ENCODE measurements around the gene AQP2. TPM values are rescaled to one million over a fixed set of nuclear protein-coding genes. Genes with fewer than 3 reads are reported as not detected.

Gene AQP2
- total and polyA plus RNA-seq, 2 experiments from 2014 or later: 0.07 TPM; not detected in 1

DNA sequence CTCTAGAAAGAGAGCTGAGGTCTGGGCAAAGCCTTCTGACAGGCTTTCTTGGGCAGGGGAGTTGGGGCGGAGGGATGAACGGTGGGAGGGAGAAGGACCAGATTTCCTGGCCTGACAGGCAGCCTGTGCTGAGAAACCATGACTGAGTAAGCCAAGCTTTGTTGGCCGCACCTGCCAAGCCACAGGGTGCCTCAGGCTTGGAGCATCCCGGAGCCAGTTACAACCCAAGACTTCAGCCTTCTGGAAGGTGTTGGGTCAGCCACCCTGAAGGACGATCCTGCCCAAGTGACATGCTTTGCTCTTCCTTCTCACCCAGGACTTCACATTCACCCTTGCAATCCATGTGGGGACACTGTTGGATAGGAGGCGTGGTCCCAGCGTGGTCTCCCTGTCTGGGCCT is 21.0 kb upstream of the AQP2 start:
- peaks cover 4% of the 10 kb centered on the region; the same call in 2 of the 3 replicates for H3K4me1 Mint-ChIP-seq
- H3K9me2 ChIP-seq (ENCODE audit: insufficient read depth): 0 out of 2 replicates have a peak, but pooled peaks cover under 1% of the 10 kb centered on the region
- no peaks in the 10 kb centered on the region for H3F3A ChIP-seq (replicated peaks; ENCODE audit: low read depth)
- DNase-seq (ENCODE audit: low spot score): no peak
- no peak overlapping the region for H3K27ac Mint-ChIP-seq
- no peak overlapping the region for H2AFZ ChIP-seq
- no peaks in the 10 kb centered on the region for H3K9me3 Mint-ChIP-seq
- no peaks in the 10 kb centered on the region for H4K20me1 ChIP-seq (replicated peaks; ENCODE audit: insufficient read depth)
- H3K27me3 Mint-ChIP-seq (ENCODE audit: insufficient read depth, low read depth, poor library complexity): peaks cover 2% of the 10 kb centered on the region
- H3K36me3 Mint-ChIP-seq (ENCODE audit: low read depth): no peaks in the 10 kb centered on the region
- H3K27ac ChIP-seq (ENCODE audit: low read depth): no peak overlapping the region
- no peaks in the 10 kb centered on the region for H3K27me3 ChIP-seq (ENCODE audit: insufficient read depth)
- no peak for TF ChIP-seq ETS1 (IDR thresholded peaks at IDR 0.05)
- no peak for TF ChIP-seq ZNF114 (CRISPR knock-in tag; IDR thresholded peaks at IDR 0.05)
- no peak for TF ChIP-seq EZH2phosphoT487 (IDR thresholded peaks at IDR 0.05; ENCODE audit: unreplicated experiment)
- TF ChIP-seq STAT1 (IDR thresholded peaks at IDR 0.05; ENCODE audit: unreplicated experiment): no peak
- TF ChIP-seq POLR2AphosphoS5 (IDR thresholded peaks at IDR 0.05; ENCODE audit: low read depth): no peak
- TF ChIP-seq, protein P1, sequence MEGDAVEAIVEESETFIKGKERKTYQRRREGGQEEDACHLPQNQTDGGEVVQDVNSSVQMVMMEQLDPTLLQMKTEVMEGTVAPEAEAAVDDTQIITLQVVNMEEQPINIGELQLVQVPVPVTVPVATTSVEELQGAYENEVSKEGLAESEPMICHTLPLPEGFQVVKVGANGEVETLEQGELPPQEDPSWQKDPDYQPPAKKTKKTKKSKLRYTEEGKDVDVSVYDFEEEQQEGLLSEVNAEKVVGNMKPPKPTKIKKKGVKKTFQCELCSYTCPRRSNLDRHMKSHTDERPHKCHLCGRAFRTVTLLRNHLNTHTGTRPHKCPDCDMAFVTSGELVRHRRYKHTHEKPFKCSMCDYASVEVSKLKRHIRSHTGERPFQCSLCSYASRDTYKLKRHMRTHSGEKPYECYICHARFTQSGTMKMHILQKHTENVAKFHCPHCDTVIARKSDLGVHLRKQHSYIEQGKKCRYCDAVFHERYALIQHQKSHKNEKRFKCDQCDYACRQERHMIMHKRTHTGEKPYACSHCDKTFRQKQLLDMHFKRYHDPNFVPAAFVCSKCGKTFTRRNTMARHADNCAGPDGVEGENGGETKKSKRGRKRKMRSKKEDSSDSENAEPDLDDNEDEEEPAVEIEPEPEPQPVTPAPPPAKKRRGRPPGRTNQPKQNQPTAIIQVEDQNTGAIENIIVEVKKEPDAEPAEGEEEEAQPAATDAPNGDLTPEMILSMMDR (conservative IDR thresholded peaks at IDR 0.05; ENCODE audit: low read depth in 2 of 2): no peak
- TF ChIP-seq REST (IDR thresholded peaks at IDR 0.05; ENCODE audit: unreplicated experiment): no peak
- TF ChIP-seq JUNB (IDR thresholded peaks at IDR 0.05; ENCODE audit: unreplicated experiment): no peak
- no peak for TF ChIP-seq EZH2 (IDR thresholded peaks at IDR 0.05; ENCODE audit: low read depth, unreplicated experiment)
- TF ChIP-seq, protein P2, sequence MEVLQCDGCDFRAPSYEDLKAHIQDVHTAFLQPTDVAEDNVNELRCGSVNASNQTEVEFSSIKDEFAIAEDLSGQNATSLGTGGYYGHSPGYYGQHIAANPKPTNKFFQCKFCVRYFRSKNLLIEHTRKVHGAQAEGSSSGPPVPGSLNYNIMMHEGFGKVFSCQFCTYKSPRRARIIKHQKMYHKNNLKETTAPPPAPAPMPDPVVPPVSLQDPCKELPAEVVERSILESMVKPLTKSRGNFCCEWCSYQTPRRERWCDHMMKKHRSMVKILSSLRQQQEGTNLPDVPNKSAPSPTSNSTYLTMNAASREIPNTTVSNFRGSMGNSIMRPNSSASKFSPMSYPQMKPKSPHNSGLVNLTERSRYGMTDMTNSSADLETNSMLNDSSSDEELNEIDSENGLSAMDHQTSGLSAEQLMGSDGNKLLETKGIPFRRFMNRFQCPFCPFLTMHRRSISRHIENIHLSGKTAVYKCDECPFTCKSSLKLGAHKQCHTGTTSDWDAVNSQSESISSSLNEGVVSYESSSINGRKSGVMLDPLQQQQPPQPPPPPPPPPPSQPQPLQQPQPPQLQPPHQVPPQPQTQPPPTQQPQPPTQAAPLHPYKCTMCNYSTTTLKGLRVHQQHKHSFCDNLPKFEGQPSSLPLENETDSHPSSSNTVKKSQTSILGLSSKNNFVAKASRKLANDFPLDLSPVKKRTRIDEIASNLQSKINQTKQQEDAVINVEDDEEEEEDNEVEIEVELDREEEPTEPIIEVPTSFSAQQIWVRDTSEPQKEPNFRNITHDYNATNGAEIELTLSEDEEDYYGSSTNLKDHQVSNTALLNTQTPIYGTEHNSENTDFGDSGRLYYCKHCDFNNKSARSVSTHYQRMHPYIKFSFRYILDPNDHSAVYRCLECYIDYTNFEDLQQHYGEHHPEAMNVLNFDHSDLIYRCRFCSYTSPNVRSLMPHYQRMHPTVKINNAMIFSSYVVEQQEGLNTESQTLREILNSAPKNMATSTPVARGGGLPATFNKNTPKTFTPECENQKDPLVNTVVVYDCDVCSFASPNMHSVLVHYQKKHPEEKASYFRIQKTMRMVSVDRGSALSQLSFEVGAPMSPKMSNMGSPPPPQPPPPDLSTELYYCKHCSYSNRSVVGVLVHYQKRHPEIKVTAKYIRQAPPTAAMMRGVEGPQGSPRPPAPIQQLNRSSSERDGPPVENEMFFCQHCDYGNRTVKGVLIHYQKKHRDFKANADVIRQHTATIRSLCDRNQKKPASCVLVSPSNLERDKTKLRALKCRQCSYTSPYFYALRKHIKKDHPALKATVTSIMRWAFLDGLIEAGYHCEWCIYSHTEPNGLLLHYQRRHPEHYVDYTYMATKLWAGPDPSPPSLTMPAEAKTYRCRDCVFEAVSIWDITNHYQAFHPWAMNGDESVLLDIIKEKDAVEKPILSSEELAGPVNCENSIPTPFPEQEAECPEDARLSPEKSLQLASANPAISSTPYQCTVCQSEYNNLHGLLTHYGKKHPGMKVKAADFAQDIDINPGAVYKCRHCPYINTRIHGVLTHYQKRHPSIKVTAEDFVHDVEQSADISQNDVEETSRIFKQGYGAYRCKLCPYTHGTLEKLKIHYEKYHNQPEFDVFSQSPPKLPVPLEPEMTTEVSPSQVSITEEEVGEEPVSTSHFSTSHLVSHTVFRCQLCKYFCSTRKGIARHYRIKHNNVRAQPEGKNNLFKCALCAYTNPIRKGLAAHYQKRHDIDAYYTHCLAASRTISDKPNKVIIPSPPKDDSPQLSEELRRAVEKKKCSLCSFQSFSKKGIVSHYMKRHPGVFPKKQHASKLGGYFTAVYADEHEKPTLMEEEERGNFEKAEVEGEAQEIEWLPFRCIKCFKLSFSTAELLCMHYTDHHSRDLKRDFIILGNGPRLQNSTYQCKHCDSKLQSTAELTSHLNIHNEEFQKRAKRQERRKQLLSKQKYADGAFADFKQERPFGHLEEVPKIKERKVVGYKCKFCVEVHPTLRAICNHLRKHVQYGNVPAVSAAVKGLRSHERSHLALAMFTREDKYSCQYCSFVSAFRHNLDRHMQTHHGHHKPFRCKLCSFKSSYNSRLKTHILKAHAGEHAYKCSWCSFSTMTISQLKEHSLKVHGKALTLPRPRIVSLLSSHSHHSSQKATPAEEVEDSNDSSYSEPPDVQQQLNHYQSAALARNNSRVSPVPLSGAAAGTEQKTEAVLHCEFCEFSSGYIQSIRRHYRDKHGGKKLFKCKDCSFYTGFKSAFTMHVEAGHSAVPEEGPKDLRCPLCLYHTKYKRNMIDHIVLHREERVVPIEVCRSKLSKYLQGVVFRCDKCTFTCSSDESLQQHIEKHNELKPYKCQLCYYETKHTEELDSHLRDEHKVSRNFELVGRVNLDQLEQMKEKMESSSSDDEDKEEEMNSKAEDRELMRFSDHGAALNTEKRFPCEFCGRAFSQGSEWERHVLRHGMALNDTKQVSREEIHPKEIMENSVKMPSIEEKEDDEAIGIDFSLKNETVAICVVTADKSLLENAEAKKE (CRISPR knock-in tag; IDR thresholded peaks at IDR 0.05): no peak
- no peak for TF ChIP-seq CREB1 (CRISPR knock-in tag; IDR thresholded peaks at IDR 0.05; ENCODE audit: low read depth)
- TF ChIP-seq NANOG (IDR thresholded peaks at IDR 0.05; ENCODE audit: borderline replicate concordance): no peak
- TF ChIP-seq ZNF331 (CRISPR knock-in tag; IDR thresholded peaks at IDR 0.05; ENCODE audit: low read depth): no peak
- H3K4me1 ChIP-seq (ENCODE audit: insufficient read depth): 0 out of 2 replicates have a peak, but pooled peaks cover 3% of the 10 kb centered on the region
- H3K4me2 ChIP-seq: no peak overlapping the region
- no peaks in the 10 kb centered on the region for H3K79me2 ChIP-seq (replicated peaks; ENCODE audit: insufficient read depth)
- H3K4me3 Mint-ChIP-seq: no peak overlapping the region
- no peak for ATAC-seq
- H3K4me3 ChIP-seq: no peak overlapping the region
- H3K36me3 ChIP-seq (ENCODE audit: insufficient read depth): no peaks in the 10 kb centered on the region

Data from GM23338 (cell line).